ENCODE measurements around the gene WDR19.

- no peak for TF ChIP-seq CTCF (IDR thresholded peaks at IDR 0.05)
- TF ChIP-seq ZFX (IDR thresholded peaks at IDR 0.05; ENCODE audit: borderline replicate concordance) = no peak
Measured at GRCh38 chr4:39243462-39243861, 61.1 kb downstream of the WDR19 start.

Data from 22Rv1 (cell line).